A549 (cell line): ENCODE data around the gene RAD51B. TPM values are rescaled to one million over a fixed set of nuclear protein-coding genes. Genes with fewer than 3 reads are reported as not detected.

Source experiments
- ATAC-seq, 2 experiments: fragments of 200-7000 bp in 1 of 2; fragments of >200 bp in 1 of 2; cut with Nextera tagmentation in 1 of 2; cut with Tn5 transposase in 1 of 2; 3 replicates each; pipeline versions ENCODE4 v1.8.0 to v1.9.1; 2018 to 2020; ENCODE audit warnings: mild to moderate bottlenecking in 1 of 2, moderate library complexity in 1 of 2
- CTCF ChIA-PET: fragments of 300-600 bp; sonication (Branson Sonifier 250); formaldehyde crosslinking; extraction: SDS; loops from one replicate; lab custom pipeline; 2021; ENCODE audit warnings: antibody characterized with exemption, inconsistent platforms; lab: Yijun Ruan, JAX
- POLR2A ChIA-PET: fragments of 350-600 bp; formaldehyde crosslinking; extraction: SDS; loops from one replicate; lab custom pipeline; 2021; ENCODE audit warnings: antibody characterized with exemption, inconsistent platforms; lab: Yijun Ruan, JAX
- DNase-seq, 2 experiments: peaks; one replicate each; pipeline versions ENCODE4 v3.0.0 to v3.0.0-alpha.2; 2011 to 2016; ENCODE audit warnings: low read depth in 1 of 2, low spot score in 1 of 2
- FAIRE-seq: peaks from 2 replicates; lab custom pipeline; 2011; peaks lifted over from hg19 to GRCh38; lab: Jason Lieb, UNC
- H3K27ac ChIP-seq, 2 experiments: fragments of >200 bp; sonication (Bioruptor Twin); formaldehyde crosslinking; 3 replicates each; pipeline ENCODE4 v1.5.1; 2016 to 2017
- H3K4me1 ChIP-seq: fragments of >200 bp; sonication (Bioruptor Twin); formaldehyde crosslinking; 3 replicates; pipeline ENCODE4 v1.6.1; 2016
- H3K4me2 ChIP-seq: fragments of >200 bp; sonication (Bioruptor Twin); formaldehyde crosslinking; 3 replicates; pipeline ENCODE4 v1.6.1; 2016
- H3K4me3 ChIP-seq: fragments of >200 bp; sonication (Bioruptor Twin); formaldehyde crosslinking; 3 replicates; pipeline ENCODE4 v1.5.1; 2016
- H3K9me3 ChIP-seq: fragments of >200 bp; sonication (Bioruptor Twin); formaldehyde crosslinking; 3 replicates; pipeline ENCODE4 v1.6.1; 2016
- BHLHE40 ChIP-seq: IDR thresholded peaks from 2 replicates; pipeline ENCODE4 v1.6.1; 2012; ENCODE audit warnings: low read depth, low read length, inconsistent platforms
- CBX2 ChIP-seq: fragments of 200-600 bp; sonication (generic); IDR thresholded peaks from 2 replicates; pipeline ENCODE4 v1.6.1; 2016; ENCODE audit warnings: low read depth, mild to moderate bottlenecking, borderline replicate concordance
- CBX8 ChIP-seq: fragments of 200-600 bp; sonication (generic); IDR thresholded peaks from 2 replicates; pipeline ENCODE4 v1.6.1; 2016
- CEBPB ChIP-seq, 2 experiments: fragments of >200 bp in 1 of 2; sonication (Bioruptor Twin) in 1 of 2; formaldehyde crosslinking in 1 of 2; IDR thresholded peaks; 2 replicates each; pipeline ENCODE4 v1.6.1; 2012 to 2016
- CHD2 ChIP-seq: fragments of 150-350 bp; IDR thresholded peaks from 2 replicates; pipeline ENCODE4 v1.6.1; 2014; ENCODE audit warnings: low read length; ENCODE audit not compliant: partially characterized antibody
- CHD4 ChIP-seq: fragments of 200-600 bp; sonication (generic); IDR thresholded peaks from 2 replicates; pipeline ENCODE4 v1.6.1; 2016; ENCODE audit warnings: antibody characterized with exemption, mild to moderate bottlenecking, borderline replicate concordance
- EHF ChIP-seq: fragments of 250-450 bp; sonication (Bioruptor Pico); IDR thresholded peaks from 2 replicates; pipeline ENCODE4 v1.5.0; 2020; ENCODE audit warnings: mild to moderate bottlenecking
- FOSL2 ChIP-seq, 2 experiments: fragments of 450-650 bp in 1 of 2; fragments of >200 bp in 1 of 2; sonication (Bioruptor Twin) in 1 of 2; formaldehyde crosslinking; IDR thresholded peaks; 2 replicates each; pipeline versions ENCODE4 v1.5.0 to v1.6.1; 2016 to 2020; ENCODE audit warnings: mild to moderate bottlenecking in 1 of 2, moderate library complexity in 1 of 2
- FOXS1 ChIP-seq: fragments of 250-450 bp; sonication (Bioruptor Pico); IDR thresholded peaks from 2 replicates; pipeline ENCODE4 v1.5.0; 2020; ENCODE audit warnings: mild to moderate bottlenecking, moderate library complexity
- HOXA7 ChIP-seq: fragments of 250-450 bp; sonication (Bioruptor Pico); IDR thresholded peaks from 2 replicates; pipeline ENCODE4 v1.5.0; 2020; ENCODE audit warnings: mild to moderate bottlenecking, moderate library complexity
- JUN ChIP-seq, 2 experiments: fragments of >200 bp; sonication (Bioruptor Twin); formaldehyde crosslinking; IDR thresholded peaks; 2 replicates in 1 of 2; 3 replicates in 1 of 2; pipeline ENCODE4 v1.6.1; 2016 to 2017
- MAFK ChIP-seq: fragments of 450-650 bp; IDR thresholded peaks from 2 replicates; pipeline ENCODE4 v1.6.1; 2014; ENCODE audit not compliant: partially characterized antibody
- MYC ChIP-seq: IDR thresholded peaks from 2 replicates; pipeline ENCODE4 v1.6.1; 2012; ENCODE audit warnings: mild to moderate bottlenecking, inconsistent platforms, low read length, improper control_type of control experiment, borderline replicate concordance
- NFE2L2 ChIP-seq: fragments of 150-350 bp; conservative IDR thresholded peaks from 2 replicates; pipeline ENCODE4 v1.6.1; 2014; ENCODE audit warnings: low read length
- NPAS2 ChIP-seq: fragments of 250-450 bp; sonication (Bioruptor Pico); IDR thresholded peaks from 2 replicates; pipeline ENCODE4 v1.8.0; 2022; ENCODE audit warnings: mild to moderate bottlenecking, moderate library complexity, borderline replicate concordance
- NR3C1 ChIP-seq: fragments of >200 bp; sonication (Bioruptor Twin); formaldehyde crosslinking; IDR thresholded peaks from 3 replicates; pipeline ENCODE4 v1.6.1; 2017
- POLR2AphosphoS2 ChIP-seq: conservative IDR thresholded peaks from 2 replicates; pipeline ENCODE4 v1.6.1; 2012; ENCODE audit warnings: low read length, improper control_type of control experiment, inconsistent platforms
- RAD21 ChIP-seq, 2 experiments: fragments of >200 bp in 1 of 2; sonication (Bioruptor Twin) in 1 of 2; formaldehyde crosslinking in 1 of 2; IDR thresholded peaks in 1 of 2; conservative IDR thresholded peaks in 1 of 2; 2 replicates in 1 of 2; 3 replicates in 1 of 2; pipeline ENCODE4 v1.6.1; 2012 to 2018; ENCODE audit warnings: inconsistent platforms in 1 of 2
- RARB ChIP-seq: fragments of 250-450 bp; sonication (Bioruptor Pico); IDR thresholded peaks from 2 replicates; pipeline ENCODE4 v1.8.0; 2021; ENCODE audit warnings: mild to moderate bottlenecking, moderate library complexity
- RCOR1 ChIP-seq: fragments of 150-350 bp; IDR thresholded peaks from 2 replicates; pipeline ENCODE4 v1.6.1; 2014; ENCODE audit warnings: antibody characterized with exemption, low read length, low read depth
- RFX5 ChIP-seq: fragments of 450-650 bp; IDR thresholded peaks from 2 replicates; pipeline ENCODE4 v1.7.1; 2014; ENCODE audit warnings: antibody characterized with exemption, mild to moderate bottlenecking, moderate library complexity
- RNF2 ChIP-seq: fragments of 200-600 bp; sonication (generic); IDR thresholded peaks from 2 replicates; pipeline ENCODE4 v1.6.1; 2016; ENCODE audit warnings: low read depth, mild to moderate bottlenecking, antibody characterized with exemption, moderate library complexity, borderline replicate concordance
- SREBF2 ChIP-seq: fragments of 450-650 bp; IDR thresholded peaks from 2 replicates; pipeline ENCODE4 v1.6.1; 2014; ENCODE audit warnings: mild to moderate bottlenecking, moderate library complexity
- TFCP2L1 ChIP-seq: fragments of 250-450 bp; sonication (Bioruptor Pico); IDR thresholded peaks from 2 replicates; pipeline ENCODE4 v1.5.0; 2021; ENCODE audit warnings: mild to moderate bottlenecking
- ZFP36 ChIP-seq: fragments of 450-650 bp; IDR thresholded peaks from 2 replicates; pipeline ENCODE4 v1.6.1; 2014; ENCODE audit warnings: borderline replicate concordance; ENCODE audit not compliant: partially characterized antibody
- WGBS: methylation state at CpG from one replicate; pipeline ENCODE4 v1.1.6; 2017; ENCODE audit errors: missing lambda C conversion rate; 5-methylcytosine and 5-hydroxymethylcytosine counted together
- polyA plus RNA-seq, 4 experiments: library from polyadenylated mRNA; depleted of rRNA in 3 of 4; stranded (reverse); fragments of >200 nt; fragmentation: RNase III in 1 of 4; extraction: RNeasy Plus Mini Kit Qiagen cat#74134 plus additional on column Dnase treatment in 1 of 4; gene quantifications; 2 replicates in 3 of 4; 3 replicates in 1 of 4; pipeline ENCODE4 v1.2.3, GENCODE V29; 2011 to 2017
- TF ChIP-seq, protein P1 (sequence below): fragments of 250-450 bp; sonication (Bioruptor Pico); IDR thresholded peaks from 2 replicates; pipeline ENCODE4 v1.5.0; 2020; ENCODE audit warnings: low read depth, mild to moderate bottlenecking, moderate library complexity
- TF ChIP-seq, protein P2 (sequence below): IDR thresholded peaks from 2 replicates; pipeline ENCODE4 v1.6.1; 2012
- TF ChIP-seq, protein P3 (sequence below): fragments of 450-650 bp; IDR thresholded peaks from 2 replicates; pipeline ENCODE4 v1.6.1; 2014; ENCODE audit warnings: antibody characterized with exemption
- TF ChIP-seq, protein P4 (sequence below): fragments of 150-350 bp; IDR thresholded peaks from 2 replicates; pipeline ENCODE4 v1.6.1; 2014; ENCODE audit warnings: low read depth, mild to moderate bottlenecking, low read length
- TF ChIP-seq, protein P5 (sequence below): IDR thresholded peaks from 2 replicates; pipeline ENCODE4 v1.6.1; 2012
- TF ChIP-seq, protein P6 (sequence below): fragments of >200 bp; sonication (Bioruptor Twin); formaldehyde crosslinking; IDR thresholded peaks from 2 replicates; pipeline ENCODE4 v1.6.1; 2016

The RAD51B gene
- polyA plus RNA-seq, 2 of the 4 experiments (the other 2 are of a cell fraction), result 7.2 to 10.8 TPM

DNA sequence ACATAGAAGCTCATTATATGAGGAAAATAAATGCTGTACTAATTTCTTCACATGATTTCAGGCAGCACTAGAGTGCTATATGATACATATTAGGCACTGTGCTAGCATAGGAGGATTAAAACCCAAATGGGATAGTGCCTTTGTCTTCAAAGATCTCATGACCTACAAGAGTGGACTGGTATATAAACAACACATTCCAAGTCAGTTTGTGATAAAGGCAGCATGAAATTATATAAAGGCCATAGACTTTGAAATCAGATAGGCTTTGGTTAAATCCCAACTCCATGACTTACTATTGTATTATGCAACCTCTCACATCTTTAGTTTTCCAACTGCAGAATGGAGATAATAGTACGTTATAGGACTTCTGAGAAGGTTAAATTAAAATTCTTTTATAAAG, 179.7 kb downstream of the RAD51B start:
- peak overlapping the region; percentile 89 for H3K4me2 ChIP-seq
- POLR2A ChIA-PET, result no interaction called here
- TF ChIP-seq RFX5 (no peak), BHLHE40 (no peak), RNF2 (no peak), CEBPB (IDR thresholded peaks at IDR 0.05) (peak in 1 of 2 experiments; percentile 36; a peak in 1 of 4 replicates), RARB (CRISPR knock-in tag) (no peak), MYC (no peak)
- TF ChIP-seq, protein P1, sequence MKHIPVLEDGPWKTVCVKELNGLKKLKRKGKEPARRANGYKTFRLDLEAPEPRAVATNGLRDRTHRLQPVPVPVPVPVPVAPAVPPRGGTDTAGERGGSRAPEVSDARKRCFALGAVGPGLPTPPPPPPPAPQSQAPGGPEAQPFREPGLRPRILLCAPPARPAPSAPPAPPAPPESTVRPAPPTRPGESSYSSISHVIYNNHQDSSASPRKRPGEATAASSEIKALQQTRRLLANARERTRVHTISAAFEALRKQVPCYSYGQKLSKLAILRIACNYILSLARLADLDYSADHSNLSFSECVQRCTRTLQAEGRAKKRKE, result no peak
- TF ChIP-seq, protein P2, sequence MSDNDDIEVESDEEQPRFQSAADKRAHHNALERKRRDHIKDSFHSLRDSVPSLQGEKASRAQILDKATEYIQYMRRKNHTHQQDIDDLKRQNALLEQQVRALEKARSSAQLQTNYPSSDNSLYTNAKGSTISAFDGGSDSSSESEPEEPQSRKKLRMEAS, result no peak
- TF ChIP-seq, protein P3, sequence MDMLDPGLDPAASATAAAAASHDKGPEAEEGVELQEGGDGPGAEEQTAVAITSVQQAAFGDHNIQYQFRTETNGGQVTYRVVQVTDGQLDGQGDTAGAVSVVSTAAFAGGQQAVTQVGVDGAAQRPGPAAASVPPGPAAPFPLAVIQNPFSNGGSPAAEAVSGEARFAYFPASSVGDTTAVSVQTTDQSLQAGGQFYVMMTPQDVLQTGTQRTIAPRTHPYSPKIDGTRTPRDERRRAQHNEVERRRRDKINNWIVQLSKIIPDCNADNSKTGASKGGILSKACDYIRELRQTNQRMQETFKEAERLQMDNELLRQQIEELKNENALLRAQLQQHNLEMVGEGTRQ, result no peak
- FAIRE-seq, result no peak
- no peak for DNase-seq
- H3K4me3 ChIP-seq, result no peak overlapping the region
- peaks cover 12% of the 10 kb centered on the region for H3K9me3 ChIP-seq
- peak in 1 of 2 experiments; percentile 60; a peak in 3 of 6 replicates for ATAC-seq
- CTCF ChIA-PET, result no interaction called here
- H3K4me1 ChIP-seq, result peaks cover 29% of the 10 kb centered on the region
- peak overlapping the region; percentile 76 to 80 for H3K27ac ChIP-seq
- WGBS, result 71% methylated on average over 1 of the region's 1 CpG

DNA sequence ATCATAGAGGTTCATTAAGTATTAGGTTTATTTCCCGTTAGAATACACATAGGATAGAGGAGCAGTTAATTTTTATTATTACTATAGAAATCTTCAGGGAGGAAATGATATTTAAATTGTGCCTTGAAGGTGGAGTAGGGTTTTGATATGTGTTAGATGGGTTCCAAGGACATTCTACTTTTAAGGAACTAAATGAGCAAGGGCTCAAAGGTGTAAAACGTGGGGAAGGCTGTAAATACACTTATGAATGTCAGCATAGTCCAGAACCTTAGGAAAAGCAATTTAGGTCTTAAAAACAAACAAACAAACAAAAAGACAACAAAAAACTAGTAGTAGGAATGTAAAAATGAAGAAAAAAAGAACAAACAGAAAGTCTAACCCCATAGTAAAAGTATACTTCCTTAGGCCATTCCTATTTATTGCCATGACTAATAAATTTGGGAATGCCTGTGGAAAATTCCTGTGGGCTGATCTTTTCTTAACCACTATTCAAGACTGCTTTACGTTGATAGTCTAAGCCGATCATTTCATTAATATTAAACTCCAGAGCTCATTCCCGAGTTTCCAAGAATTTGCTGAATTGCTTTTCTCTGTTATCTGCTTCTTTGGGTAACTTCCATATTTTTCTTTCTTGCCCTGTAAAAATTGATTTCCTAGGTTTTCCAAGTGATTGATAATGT, 180.3 kb downstream of the RAD51B start:
- H3K27ac ChIP-seq, result peak overlapping the region; percentile 76 to 80
- peak overlapping the region; percentile 21; the same call in 1 of the 3 replicates for H3K4me3 ChIP-seq
- H3K4me1 ChIP-seq, result peaks cover 29% of the 10 kb centered on the region
- ATAC-seq (peak; percentile 82 to 94; a peak in 5 of 6 replicates), DNase-seq (peak; percentile 45 to 71), FAIRE-seq (peak; percentile 46)
- CTCF ChIA-PET, result no interaction called here
- H3K9me3 ChIP-seq, result peaks cover 12% of the 10 kb centered on the region
- WGBS, result 22% methylated on average over 5 of the region's 5 CpGs
- POLR2A ChIA-PET, result interaction anchor here (0.6 to 0.9 kb wide), 2 partner anchors 34 to 89 kb away, joined by 3 read pairs; no protein-coding TSS in a partner anchor
- peak overlapping the region; percentile 89 for H3K4me2 ChIP-seq
- TF ChIP-seq CHD2 (no peak), NFE2L2 (no peak), RARB (CRISPR knock-in tag) (no peak), SREBF2 (no peak), CHD4 (no peak), RCOR1 (no peak), TFCP2L1 (CRISPR knock-in tag) (no peak), BHLHE40 (no peak), ZFP36 (no peak), EHF (no peak), CBX8 (no peak), CBX2 (no peak), FOSL2 (IDR thresholded peaks at IDR 0.05) (no peak), FOSL2 (CRISPR knock-in tag; IDR thresholded peaks at IDR 0.05) (peak; percentile 70), JUN (IDR thresholded peaks at IDR 0.05) (no peak), RAD21 (conservative IDR thresholded peaks at IDR 0.05 in 1 of 2, IDR thresholded peaks at IDR 0.05 in 1 of 2) (0 out of 5 replicates have a peak, but pooled peaks have one; percentile 5 to 14), HOXA7 (CRISPR knock-in tag) (no peak), NPAS2 (no peak), MAFK (peak; percentile 94), CEBPB (IDR thresholded peaks at IDR 0.05) (0 out of 4 replicates have a peak, but pooled peaks of 1 of the 2 experiments have one; percentile 11), NR3C1 (no peak), RNF2 (no peak), FOXS1 (CRISPR knock-in tag) (no peak), POLR2AphosphoS2 (no peak)
- TF ChIP-seq, protein P4, sequence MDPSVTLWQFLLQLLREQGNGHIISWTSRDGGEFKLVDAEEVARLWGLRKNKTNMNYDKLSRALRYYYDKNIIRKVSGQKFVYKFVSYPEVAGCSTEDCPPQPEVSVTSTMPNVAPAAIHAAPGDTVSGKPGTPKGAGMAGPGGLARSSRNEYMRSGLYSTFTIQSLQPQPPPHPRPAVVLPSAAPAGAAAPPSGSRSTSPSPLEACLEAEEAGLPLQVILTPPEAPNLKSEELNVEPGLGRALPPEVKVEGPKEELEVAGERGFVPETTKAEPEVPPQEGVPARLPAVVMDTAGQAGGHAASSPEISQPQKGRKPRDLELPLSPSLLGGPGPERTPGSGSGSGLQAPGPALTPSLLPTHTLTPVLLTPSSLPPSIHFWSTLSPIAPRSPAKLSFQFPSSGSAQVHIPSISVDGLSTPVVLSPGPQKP, result no peak
- TF ChIP-seq, protein P5, sequence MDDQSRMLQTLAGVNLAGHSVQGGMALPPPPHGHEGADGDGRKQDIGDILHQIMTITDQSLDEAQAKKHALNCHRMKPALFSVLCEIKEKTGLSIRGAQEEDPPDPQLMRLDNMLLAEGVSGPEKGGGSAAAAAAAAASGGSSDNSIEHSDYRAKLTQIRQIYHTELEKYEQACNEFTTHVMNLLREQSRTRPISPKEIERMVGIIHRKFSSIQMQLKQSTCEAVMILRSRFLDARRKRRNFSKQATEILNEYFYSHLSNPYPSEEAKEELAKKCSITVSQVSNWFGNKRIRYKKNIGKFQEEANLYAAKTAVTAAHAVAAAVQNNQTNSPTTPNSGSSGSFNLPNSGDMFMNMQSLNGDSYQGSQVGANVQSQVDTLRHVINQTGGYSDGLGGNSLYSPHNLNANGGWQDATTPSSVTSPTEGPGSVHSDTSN, result no peak
- TF ChIP-seq, protein P2, result no peak
- TF ChIP-seq, protein P6, sequence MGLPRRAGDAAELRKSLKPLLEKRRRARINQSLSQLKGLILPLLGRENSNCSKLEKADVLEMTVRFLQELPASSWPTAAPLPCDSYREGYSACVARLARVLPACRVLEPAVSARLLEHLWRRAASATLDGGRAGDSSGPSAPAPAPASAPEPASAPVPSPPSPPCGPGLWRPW, result no peak
- TF ChIP-seq, protein P3, result no peak
